ENCODE measurements around the gene SLC16A5. TPM values are rescaled to one million over a fixed set of nuclear protein-coding genes. Genes with fewer than 3 reads are reported as not detected.
A peak's percentile ranks its signal among the peaks of the same experiment; 100 is the strongest.

The SLC16A5 gene
- total and polyA plus RNA-seq, 2 donors (not counting 1 experiment from before 2014, with no cell fraction given) = 9.3 to 14.5 TPM

DNA sequence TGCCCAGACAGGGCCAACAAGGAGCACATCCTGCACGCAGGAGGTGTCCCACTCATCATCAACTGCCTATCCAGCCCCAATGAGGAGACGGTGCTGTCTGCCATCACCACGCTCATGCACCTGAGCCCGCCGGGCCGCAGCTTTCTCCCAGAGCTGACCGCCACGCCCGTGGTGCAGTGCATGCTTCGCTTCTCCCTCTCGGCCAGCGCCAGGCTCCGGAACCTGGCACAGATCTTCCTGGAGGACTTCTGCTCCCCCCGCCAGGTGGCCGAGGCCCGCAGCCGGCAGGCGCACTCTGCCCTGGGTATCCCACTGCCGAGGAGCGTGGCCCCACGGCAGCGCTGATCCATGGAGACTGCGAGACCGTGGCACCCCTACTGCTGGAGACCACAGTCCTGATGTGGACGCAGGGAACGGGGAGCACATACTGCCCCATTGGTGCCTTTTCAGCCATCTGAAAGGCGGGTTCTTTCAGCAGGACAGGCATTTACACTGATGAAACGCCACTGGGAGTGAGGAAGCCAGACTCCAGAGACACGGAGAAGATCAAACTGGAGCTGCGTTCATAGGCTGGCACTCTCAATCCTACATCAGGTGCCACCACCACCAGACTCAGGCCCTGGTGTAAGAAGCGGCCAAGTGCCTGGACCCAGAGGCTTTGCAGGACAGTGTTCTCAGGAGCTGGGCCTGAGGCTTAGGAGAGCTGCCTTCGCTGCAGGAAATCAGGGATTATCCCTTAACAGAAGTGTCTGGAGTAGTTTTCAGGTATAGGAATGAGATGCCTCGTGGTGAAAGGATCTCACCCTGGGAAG lies 41.1 kb downstream of the SLC16A5 start:
- Histone ChIP-seq H3K9me3 (ENCODE audit: control extremely low read depth in 1 of 3, control insufficient read depth in 2 of 3, insufficient read depth in 1 of 3, low read length in 2 of 3) (no peaks in the 10 kb centered on the region), H3K27ac (ENCODE audit: low read length in 2 of 2) (no peak overlapping the region), H3K79me2 (ENCODE audit: control insufficient read depth, insufficient read depth, low read length) (peaks cover 15% of the 10 kb centered on the region), H3K27me3 (replicated peaks in 1 of 4; ENCODE audit: control extremely low read depth in 1 of 4, control insufficient read depth in 3 of 4, insufficient read depth in 4 of 4, low read length in 3 of 4) (no peaks in the 10 kb centered on the region), H4K20me1 (ENCODE audit: control insufficient read depth, insufficient read depth, low read length, poor library complexity, severe bottlenecking) (peaks cover 23% of the 10 kb centered on the region), H2AFZ (ENCODE audit: insufficient read depth, low read depth, low read length, poor library complexity, severe bottlenecking) (no peak overlapping the region), H3K9ac (ENCODE audit: low read length) (no peak overlapping the region), H3K36me3 (replicated peaks in 1 of 2; ENCODE audit: control extremely low read depth in 1 of 2, control insufficient read depth in 1 of 2, extremely low read depth in 1 of 2, insufficient read depth in 2 of 2, low read length in 1 of 2) (peaks cover 0 to 17% of the 10 kb centered on the region in 2 experiments), H3K4me3 (ENCODE audit: control extremely low read depth in 1 of 5, extremely low read depth in 1 of 5, insufficient read depth in 1 of 5, low read depth in 2 of 5, low read length in 4 of 5) (no peak overlapping the region), H3K4me2 (replicated peaks; ENCODE audit: low read depth, low read length, poor library complexity, severe bottlenecking) (no peak overlapping the region), H3K4me1 (ENCODE audit: control insufficient read depth in 2 of 2, insufficient read depth in 2 of 2, low read length in 2 of 2) (peaks cover 36 to 50% of the 10 kb centered on the region in 2 donors)
- ATAC-seq (ENCODE audit: low read depth) (no peak), DNase-seq (no peak)
- ChIA-PET CTCF (interaction anchor here (0.5 to 13.4 kb wide), 6 partner anchors 9 to 44 kb away, joined by 3 to 262 read pairs (median 4); partner anchors contain the start of genes ARMC7 and JPT1), POLR2A (no interaction called here)
- intact Hi-C loops (cut with micrococcal nuclease) = no loop called here
- Mint-ChIP-seq H3K9me3 (ENCODE audit: insufficient read depth) (no peaks in the 10 kb centered on the region), H3K4me3 (peak overlapping the region; percentile 86), H3K27me3 (no peaks in the 10 kb centered on the region), H3K4me1 (peaks cover 55% of the 10 kb centered on the region), H3K27ac (no peak overlapping the region)
- TF ChIP-seq CTCF (IDR thresholded peaks at IDR 0.05) = no peak
- no peak for TF ChIP-seq EZH2 (IDR thresholded peaks at IDR 0.05; ENCODE audit: borderline replicate concordance, insufficient read depth, low read depth, low read length, poor library complexity, severe bottlenecking)
- WGBS (ENCODE audit: insufficient coverage) = 96% methylated on average over 32 of the region's 33 CpGs

DNA sequence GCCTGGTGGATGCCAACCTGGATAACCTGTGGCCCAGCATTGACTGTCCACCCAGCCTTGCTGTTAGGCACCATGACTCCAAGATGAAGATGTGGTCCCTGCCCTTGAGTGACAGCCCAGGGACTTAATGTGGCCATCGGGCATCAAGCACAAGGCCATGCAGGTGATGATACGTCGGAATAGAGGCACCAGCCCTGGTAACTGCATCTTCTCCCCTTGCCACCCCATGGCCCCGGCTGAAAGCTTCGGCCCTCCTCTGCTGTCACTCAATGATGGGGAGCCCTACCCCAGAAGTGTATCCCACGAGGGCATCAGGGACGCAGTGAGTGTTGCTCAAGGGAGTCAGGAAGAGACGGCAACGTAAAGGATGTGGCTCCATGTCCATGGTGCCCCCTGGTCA lies 41.8 kb downstream of the SLC16A5 start:
- no peak overlapping the region for H3K4me2 ChIP-seq (replicated peaks; ENCODE audit: low read depth, low read length, poor library complexity, severe bottlenecking)

More for the DNA sequence above, 41.8 kb downstream of the SLC16A5 start:
- no peak for TF ChIP-seq EZH2 (IDR thresholded peaks at IDR 0.05; ENCODE audit: borderline replicate concordance, insufficient read depth, low read depth, low read length, poor library complexity, severe bottlenecking)
- no peak for TF ChIP-seq CTCF (IDR thresholded peaks at IDR 0.05)
- ChIA-PET CTCF (interaction anchor here (0.5 to 13.4 kb wide), 6 partner anchors 9 to 44 kb away, joined by 3 to 262 read pairs (median 4); partner anchors contain the start of genes ARMC7 and JPT1), POLR2A (interaction anchor here (0.6 to 3.5 kb wide), 2 partner anchors 14 to 16 kb away, joined by 8 to 49 read pairs; no protein-coding TSS in a partner anchor)
- H3K36me3 ChIP-seq (replicated peaks in 1 of 2; ENCODE audit: control extremely low read depth in 1 of 2, control insufficient read depth in 1 of 2, extremely low read depth in 1 of 2, insufficient read depth in 2 of 2, low read length in 1 of 2) = peaks cover 0 to 17% of the 10 kb centered on the region in 2 experiments
- Mint-ChIP-seq H3K4me3 (peak overlapping the region; percentile 86), H3K27ac (peak overlapping the region; percentile 37), H3K27me3 (no peaks in the 10 kb centered on the region), H3K4me1 (peaks cover 49% of the 10 kb centered on the region), H3K9me3 (ENCODE audit: insufficient read depth) (no peaks in the 10 kb centered on the region)
- intact Hi-C loops (cut with micrococcal nuclease) = no loop called here
- no peak for DNase-seq
- H2AFZ ChIP-seq (ENCODE audit: insufficient read depth, low read depth, low read length, poor library complexity, severe bottlenecking) = no peak overlapping the region
- no peak overlapping the region for H3K9ac ChIP-seq (ENCODE audit: low read length)
- H4K20me1 ChIP-seq (ENCODE audit: control insufficient read depth, insufficient read depth, low read length, poor library complexity, severe bottlenecking) = peaks cover 23% of the 10 kb centered on the region
- H3K79me2 ChIP-seq (ENCODE audit: control insufficient read depth, insufficient read depth, low read length) = peaks cover 8% of the 10 kb centered on the region
- H3K27ac ChIP-seq (ENCODE audit: low read length in 2 of 2) = no peak overlapping the region
- no peaks in the 10 kb centered on the region for H3K27me3 ChIP-seq (replicated peaks in 1 of 4; ENCODE audit: control extremely low read depth in 1 of 4, control insufficient read depth in 3 of 4, insufficient read depth in 4 of 4, low read length in 3 of 4)
- H3K4me3 ChIP-seq (ENCODE audit: control extremely low read depth in 1 of 5, extremely low read depth in 1 of 5, insufficient read depth in 1 of 5, low read depth in 2 of 5, low read length in 4 of 5) = no peak overlapping the region
- WGBS (ENCODE audit: insufficient coverage) = 91% methylated on average over 8 of the region's 9 CpGs
- H3K9me3 ChIP-seq (ENCODE audit: control extremely low read depth in 1 of 3, control insufficient read depth in 2 of 3, insufficient read depth in 1 of 3, low read length in 2 of 3) = no peaks in the 10 kb centered on the region
- H3K4me1 ChIP-seq (ENCODE audit: control insufficient read depth in 2 of 2, insufficient read depth in 2 of 2, low read length in 2 of 2) = peaks cover 29 to 43% of the 10 kb centered on the region in 2 donors
- no peak for ATAC-seq (ENCODE audit: low read depth)
